ENCODE data around the gene ATAD3A. TPM values are rescaled to one million over a fixed set of nuclear protein-coding genes. Genes with fewer than 3 reads are reported as not detected.
"Not testable (repeated sequence)": the region's sequence is repeated elsewhere in the genome, so short reads cannot be mapped to it uniquely, and the experiment has no call there.

ATAD3A gene
- total RNA-seq, 1 donor from 2014 or later = 6.8 TPM

DNA sequence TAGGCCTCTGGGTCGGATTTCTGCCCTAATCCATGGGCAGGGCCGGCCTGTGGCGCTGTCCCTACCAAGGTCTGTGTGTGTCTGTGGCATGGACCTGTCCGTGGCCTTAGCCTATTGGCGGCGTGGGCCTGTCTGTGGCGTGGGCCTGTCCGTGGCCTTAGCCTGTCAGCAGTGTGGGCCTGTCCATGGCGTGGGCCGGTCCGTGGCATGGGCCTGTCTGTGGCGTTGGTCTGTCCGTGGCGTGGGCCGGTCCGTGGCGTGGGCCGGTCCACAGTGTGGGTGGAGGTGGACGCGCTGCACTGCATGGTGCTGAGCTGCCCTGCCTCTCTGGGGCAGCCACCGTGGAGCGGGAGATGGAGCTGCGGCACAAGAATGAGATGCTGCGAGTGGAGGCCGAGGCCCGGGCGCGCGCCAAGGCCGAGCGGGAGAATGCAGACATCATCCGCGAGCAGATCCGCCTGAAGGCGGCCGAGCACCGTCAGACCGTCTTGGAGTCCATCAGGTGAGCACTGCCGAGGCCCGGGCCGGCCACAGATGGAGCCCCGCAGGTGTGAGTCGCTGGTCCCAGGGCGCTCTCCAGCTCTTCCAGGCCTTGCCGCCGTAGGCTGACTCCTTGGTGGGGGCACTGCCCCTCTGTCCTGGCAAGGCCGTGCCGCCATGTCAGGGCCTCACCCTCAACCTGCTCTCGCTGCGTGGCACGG lies 8.0 kb downstream of the ATAD3A start:
- not testable (repeated sequence) for H3K9me3 ChIP-seq (ENCODE audit: control insufficient read depth in 3 of 3, low read length in 3 of 3); H3K27me3 ChIP-seq (ENCODE audit: control insufficient read depth in 3 of 3, insufficient read depth in 3 of 3, low read length in 3 of 3); H3K4me1 ChIP-seq (ENCODE audit: control insufficient read depth in 3 of 3, insufficient read depth in 3 of 3, low read length in 3 of 3); H3K27ac ChIP-seq (ENCODE audit: low read depth, low read length); H3K4me3 ChIP-seq (ENCODE audit: low read length in 3 of 3); H3K9ac ChIP-seq (ENCODE audit: low read depth in 1 of 3, low read length in 3 of 3)
- peaks cover 16 to 20% (median 20%) of the 10 kb centered on the region in 3 donors for H3K36me3 ChIP-seq (ENCODE audit: control insufficient read depth in 3 of 3, insufficient read depth in 3 of 3, low read length in 3 of 3)

DNA sequence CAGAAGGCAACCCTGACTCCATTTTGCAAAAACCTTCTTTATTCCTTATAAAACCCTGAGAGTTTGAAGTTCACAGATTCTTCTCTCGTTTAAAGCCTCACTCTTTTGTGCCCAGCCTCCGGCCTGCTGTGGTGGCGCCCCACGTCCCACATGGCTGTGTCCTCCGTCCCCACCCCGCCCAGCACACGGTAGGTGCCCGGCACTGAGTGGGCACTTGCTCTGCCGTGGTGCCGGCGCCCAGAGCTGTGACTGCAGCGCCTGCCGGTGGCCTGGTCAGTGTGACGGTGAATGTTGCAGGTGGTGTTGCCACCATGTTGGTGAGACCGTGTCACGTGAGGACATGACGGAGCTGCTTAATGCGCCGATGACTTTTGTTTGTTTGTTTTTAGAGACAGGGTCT lies 9.4 kb downstream of the ATAD3A start:
- Histone ChIP-seq H3K36me3 (ENCODE audit: control insufficient read depth in 3 of 3, insufficient read depth in 3 of 3, low read length in 3 of 3) (peaks cover 18 to 22% (median 20%) of the 10 kb centered on the region in 3 donors), H3K9me3 (ENCODE audit: control insufficient read depth in 3 of 3, low read length in 3 of 3) (no peaks in the 10 kb centered on the region), H3K4me1 (ENCODE audit: control insufficient read depth in 3 of 3, insufficient read depth in 3 of 3, low read length in 3 of 3) (no peaks in the 10 kb centered on the region), H3K27ac (ENCODE audit: low read depth, low read length) (no peak overlapping the region), H3K9ac (ENCODE audit: low read depth in 1 of 3, low read length in 3 of 3) (no peak overlapping the region), H3K27me3 (ENCODE audit: control insufficient read depth in 3 of 3, insufficient read depth in 3 of 3, low read length in 3 of 3) (no peaks in the 10 kb centered on the region), H3K4me3 (ENCODE audit: low read length in 3 of 3) (no peak overlapping the region)

DNA sequence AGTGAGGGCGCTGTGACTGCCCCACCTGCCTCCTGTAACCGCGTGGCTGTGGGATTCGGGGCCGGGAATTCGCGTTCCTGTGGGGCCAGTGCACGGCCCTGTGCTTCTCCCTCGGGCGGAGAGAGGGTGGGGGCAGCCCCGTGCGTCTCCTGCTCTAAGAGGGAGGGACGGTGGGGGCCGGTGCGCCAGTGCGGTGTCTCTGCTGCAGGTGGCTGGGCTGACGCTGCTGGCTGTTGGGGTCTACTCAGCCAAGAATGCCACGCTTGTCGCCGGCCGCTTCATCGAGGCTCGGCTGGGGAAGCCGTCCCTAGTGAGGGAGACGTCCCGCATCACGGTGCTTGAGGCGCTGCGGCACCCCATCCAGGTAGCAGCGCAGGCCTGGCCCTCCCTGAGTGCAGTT lies 10.6 kb downstream of the ATAD3A start:
- not testable (repeated sequence) for H3K27ac ChIP-seq (ENCODE audit: low read depth, low read length); H3K27me3 ChIP-seq (ENCODE audit: control insufficient read depth in 3 of 3, insufficient read depth in 3 of 3, low read length in 3 of 3); H3K9ac ChIP-seq (ENCODE audit: low read depth in 1 of 3, low read length in 3 of 3); H3K9me3 ChIP-seq (ENCODE audit: control insufficient read depth in 3 of 3, low read length in 3 of 3); H3K4me1 ChIP-seq (ENCODE audit: control insufficient read depth in 3 of 3, insufficient read depth in 3 of 3, low read length in 3 of 3); H3K4me3 ChIP-seq (ENCODE audit: low read length in 3 of 3)
- peaks cover 19 to 22% (median 20%) of the 10 kb centered on the region in 3 donors for H3K36me3 ChIP-seq (ENCODE audit: control insufficient read depth in 3 of 3, insufficient read depth in 3 of 3, low read length in 3 of 3)

DNA sequence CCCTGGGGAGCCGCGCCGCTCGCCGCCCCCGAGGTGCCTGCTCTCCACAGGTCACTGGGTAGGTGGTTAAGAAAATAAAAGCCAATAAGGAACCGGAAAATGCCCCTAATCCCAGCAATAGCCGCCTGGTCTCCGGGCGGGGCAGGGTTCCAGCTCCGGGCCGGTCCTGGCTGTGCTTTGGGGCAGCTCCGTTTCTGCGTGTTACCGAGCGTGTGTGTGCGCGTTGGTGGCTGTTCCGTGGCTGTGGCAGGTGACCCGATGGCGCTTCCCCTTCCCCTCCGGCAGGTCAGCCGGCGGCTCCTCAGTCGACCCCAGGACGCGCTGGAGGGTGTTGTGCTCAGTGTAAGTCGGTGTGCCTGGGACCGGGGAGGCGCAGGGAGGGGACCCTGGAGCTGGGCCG lies 11.3 kb downstream of the ATAD3A start:
- not testable (repeated sequence) for H3K27ac ChIP-seq (ENCODE audit: low read depth, low read length); H3K9ac ChIP-seq (ENCODE audit: low read depth in 1 of 3, low read length in 3 of 3); H3K27me3 ChIP-seq (ENCODE audit: control insufficient read depth in 3 of 3, insufficient read depth in 3 of 3, low read length in 3 of 3); H3K4me3 ChIP-seq (ENCODE audit: low read length in 3 of 3); H3K4me1 ChIP-seq (ENCODE audit: control insufficient read depth in 3 of 3, insufficient read depth in 3 of 3, low read length in 3 of 3); H3K9me3 ChIP-seq (ENCODE audit: control insufficient read depth in 3 of 3, low read length in 3 of 3)
- H3K36me3 ChIP-seq (ENCODE audit: control insufficient read depth in 3 of 3, insufficient read depth in 3 of 3, low read length in 3 of 3) = peaks cover 14 to 19% (median 14%) of the 10 kb centered on the region in 3 donors

DNA sequence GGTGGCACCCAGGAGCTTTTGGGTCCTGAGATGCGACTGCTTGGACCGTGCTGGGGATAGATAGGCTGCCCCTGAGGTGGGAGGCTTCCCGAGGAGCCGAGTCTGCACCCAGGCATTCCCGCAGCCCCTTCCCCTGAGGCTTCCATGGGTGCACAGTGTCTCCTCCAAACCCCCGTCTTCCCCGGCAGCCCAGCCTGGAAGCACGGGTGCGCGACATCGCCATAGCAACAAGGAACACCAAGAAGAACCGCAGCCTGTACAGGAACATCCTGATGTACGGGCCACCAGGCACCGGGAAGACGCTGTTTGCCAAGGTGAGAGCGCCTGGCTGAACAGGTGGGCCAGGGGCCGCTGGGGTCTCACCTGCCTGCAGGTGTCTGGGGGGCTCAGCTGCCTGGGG lies 11.7 kb downstream of the ATAD3A start:
- H3K4me1 ChIP-seq (ENCODE audit: control insufficient read depth in 3 of 3, insufficient read depth in 3 of 3, low read length in 3 of 3); H3K4me3 ChIP-seq (ENCODE audit: low read length in 3 of 3); H3K27me3 ChIP-seq (ENCODE audit: control insufficient read depth in 3 of 3, insufficient read depth in 3 of 3, low read length in 3 of 3); H3K27ac ChIP-seq (ENCODE audit: low read depth, low read length); H3K9ac ChIP-seq (ENCODE audit: low read depth in 1 of 3, low read length in 3 of 3); H3K9me3 ChIP-seq (ENCODE audit: control insufficient read depth in 3 of 3, low read length in 3 of 3): not testable (repeated sequence)
- H3K36me3 ChIP-seq (ENCODE audit: control insufficient read depth in 3 of 3, insufficient read depth in 3 of 3, low read length in 3 of 3) = peaks cover 12 to 17% (median 13%) of the 10 kb centered on the region in 3 donors

DNA sequence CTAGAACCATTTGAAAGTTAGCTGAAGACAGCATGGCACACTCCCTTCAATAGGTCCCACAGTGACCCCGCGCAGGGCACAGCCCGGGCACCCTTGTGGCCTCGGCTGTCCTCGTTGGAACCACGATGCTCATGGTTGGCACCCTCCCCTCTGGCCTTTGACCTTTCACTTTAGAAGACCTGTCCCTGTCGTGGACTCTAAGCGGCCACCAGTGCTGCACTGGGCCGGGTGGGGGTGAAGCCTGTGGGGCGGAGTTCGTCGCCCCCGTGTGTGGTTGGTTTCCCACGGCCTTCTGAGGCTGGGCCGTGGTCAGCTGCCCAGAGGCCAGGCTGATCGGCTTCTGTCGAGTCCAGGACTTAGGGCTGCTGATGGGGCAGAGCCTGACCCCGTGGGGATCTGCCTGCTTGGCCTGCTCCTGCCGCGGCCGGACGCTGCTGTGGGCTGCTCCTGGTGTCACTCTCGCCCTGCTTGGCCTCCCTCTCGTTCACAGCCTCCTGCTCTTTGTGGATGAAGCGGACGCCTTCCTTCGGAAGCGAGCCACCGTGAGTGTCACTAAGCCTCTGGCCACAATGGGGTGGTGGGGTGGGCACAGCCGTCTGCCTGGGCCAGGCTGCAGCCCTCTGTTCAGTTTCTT lies 12.9 kb downstream of the ATAD3A start:
- not testable (repeated sequence) for H3K9me3 ChIP-seq (ENCODE audit: control insufficient read depth in 3 of 3, low read length in 3 of 3); H3K27ac ChIP-seq (ENCODE audit: low read depth, low read length); H3K27me3 ChIP-seq (ENCODE audit: control insufficient read depth in 3 of 3, insufficient read depth in 3 of 3, low read length in 3 of 3); H3K9ac ChIP-seq (ENCODE audit: low read depth in 1 of 3, low read length in 3 of 3); H3K4me3 ChIP-seq (ENCODE audit: low read length in 3 of 3); H3K4me1 ChIP-seq (ENCODE audit: control insufficient read depth in 3 of 3, insufficient read depth in 3 of 3, low read length in 3 of 3)
- peaks cover 16 to 23% (median 17%) of the 10 kb centered on the region in 3 donors for H3K36me3 ChIP-seq (ENCODE audit: control insufficient read depth in 3 of 3, insufficient read depth in 3 of 3, low read length in 3 of 3)

DNA sequence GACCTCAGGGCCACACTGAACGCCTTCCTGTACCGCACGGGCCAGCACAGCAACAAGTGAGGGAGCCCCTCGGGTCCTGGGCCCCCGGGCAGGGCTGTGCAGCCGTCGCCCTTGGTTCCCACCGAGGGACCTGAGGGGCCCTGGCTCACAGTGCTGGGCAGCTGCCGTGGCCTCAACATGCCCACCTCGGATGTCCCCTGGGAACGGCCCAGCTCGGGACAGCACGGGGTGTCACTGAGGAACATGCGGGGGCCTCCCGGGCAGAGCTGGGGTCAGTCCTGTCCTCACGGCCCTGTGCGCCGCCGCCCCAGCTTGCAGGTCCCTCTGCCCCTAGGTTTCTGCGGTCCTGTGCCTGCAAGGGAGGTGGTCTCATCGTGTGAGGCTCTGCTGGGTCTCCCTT lies 14.5 kb downstream of the ATAD3A start:
- H3K27ac ChIP-seq (ENCODE audit: low read depth, low read length); H3K4me3 ChIP-seq (ENCODE audit: low read length in 3 of 3); H3K9ac ChIP-seq (ENCODE audit: low read depth in 1 of 3, low read length in 3 of 3); H3K9me3 ChIP-seq (ENCODE audit: control insufficient read depth in 3 of 3, low read length in 3 of 3); H3K4me1 ChIP-seq (ENCODE audit: control insufficient read depth in 3 of 3, insufficient read depth in 3 of 3, low read length in 3 of 3); H3K27me3 ChIP-seq (ENCODE audit: control insufficient read depth in 3 of 3, insufficient read depth in 3 of 3, low read length in 3 of 3): not testable (repeated sequence)
- H3K36me3 ChIP-seq (ENCODE audit: control insufficient read depth in 3 of 3, insufficient read depth in 3 of 3, low read length in 3 of 3) = peaks cover 12 to 14% (median 12%) of the 10 kb centered on the region in 3 donors

DNA sequence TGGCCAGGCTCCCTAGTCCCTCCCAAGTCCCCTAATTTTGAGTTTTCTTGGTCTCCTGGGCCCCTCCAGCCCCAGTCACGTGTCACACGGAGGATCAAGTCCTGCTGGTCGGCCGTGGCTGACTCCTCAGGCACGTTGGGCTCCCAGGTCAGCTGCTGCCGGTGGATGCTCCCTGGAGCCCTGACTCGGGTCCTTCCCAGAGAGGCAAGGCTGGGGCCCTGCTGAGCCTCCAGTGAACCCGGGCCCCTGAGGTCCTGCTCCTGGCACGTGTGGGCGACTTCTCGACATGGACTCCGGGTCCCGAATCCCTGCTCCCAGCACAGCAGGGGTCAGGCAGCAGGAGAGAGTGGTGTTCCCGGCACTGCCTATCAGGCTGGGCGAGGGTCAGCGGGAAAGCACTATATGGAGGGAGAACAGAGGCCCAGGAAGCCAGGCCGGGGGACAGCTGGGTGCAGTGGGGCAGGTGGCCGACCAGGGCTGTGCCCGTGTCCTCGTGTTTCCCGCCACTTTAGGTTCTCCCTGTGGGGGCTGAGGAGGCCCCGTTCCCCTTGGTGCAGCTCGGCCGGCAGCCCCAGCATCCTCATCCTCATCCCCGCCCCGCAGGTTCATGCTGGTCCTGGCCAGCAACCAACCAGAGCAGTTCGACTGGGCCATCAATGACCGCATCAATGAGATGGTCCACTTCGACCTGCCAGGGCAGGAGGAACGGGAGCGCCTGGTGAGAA lies 15.3 kb downstream of the ATAD3A start:
- Histone ChIP-seq H3K27ac (ENCODE audit: low read depth, low read length) (no peak overlapping the region), H3K4me1 (ENCODE audit: control insufficient read depth in 3 of 3, insufficient read depth in 3 of 3, low read length in 3 of 3) (no peaks in the 10 kb centered on the region), H3K9me3 (ENCODE audit: control insufficient read depth in 3 of 3, low read length in 3 of 3) (no peaks in the 10 kb centered on the region), H3K27me3 (ENCODE audit: control insufficient read depth in 3 of 3, insufficient read depth in 3 of 3, low read length in 3 of 3) (no peaks in the 10 kb centered on the region), H3K36me3 (ENCODE audit: control insufficient read depth in 3 of 3, insufficient read depth in 3 of 3, low read length in 3 of 3) (peaks cover 11 to 13% (median 12%) of the 10 kb centered on the region in 3 donors), H3K9ac (ENCODE audit: low read depth in 1 of 3, low read length in 3 of 3) (no peak overlapping the region), H3K4me3 (ENCODE audit: low read length in 3 of 3) (no peak overlapping the region)

DNA sequence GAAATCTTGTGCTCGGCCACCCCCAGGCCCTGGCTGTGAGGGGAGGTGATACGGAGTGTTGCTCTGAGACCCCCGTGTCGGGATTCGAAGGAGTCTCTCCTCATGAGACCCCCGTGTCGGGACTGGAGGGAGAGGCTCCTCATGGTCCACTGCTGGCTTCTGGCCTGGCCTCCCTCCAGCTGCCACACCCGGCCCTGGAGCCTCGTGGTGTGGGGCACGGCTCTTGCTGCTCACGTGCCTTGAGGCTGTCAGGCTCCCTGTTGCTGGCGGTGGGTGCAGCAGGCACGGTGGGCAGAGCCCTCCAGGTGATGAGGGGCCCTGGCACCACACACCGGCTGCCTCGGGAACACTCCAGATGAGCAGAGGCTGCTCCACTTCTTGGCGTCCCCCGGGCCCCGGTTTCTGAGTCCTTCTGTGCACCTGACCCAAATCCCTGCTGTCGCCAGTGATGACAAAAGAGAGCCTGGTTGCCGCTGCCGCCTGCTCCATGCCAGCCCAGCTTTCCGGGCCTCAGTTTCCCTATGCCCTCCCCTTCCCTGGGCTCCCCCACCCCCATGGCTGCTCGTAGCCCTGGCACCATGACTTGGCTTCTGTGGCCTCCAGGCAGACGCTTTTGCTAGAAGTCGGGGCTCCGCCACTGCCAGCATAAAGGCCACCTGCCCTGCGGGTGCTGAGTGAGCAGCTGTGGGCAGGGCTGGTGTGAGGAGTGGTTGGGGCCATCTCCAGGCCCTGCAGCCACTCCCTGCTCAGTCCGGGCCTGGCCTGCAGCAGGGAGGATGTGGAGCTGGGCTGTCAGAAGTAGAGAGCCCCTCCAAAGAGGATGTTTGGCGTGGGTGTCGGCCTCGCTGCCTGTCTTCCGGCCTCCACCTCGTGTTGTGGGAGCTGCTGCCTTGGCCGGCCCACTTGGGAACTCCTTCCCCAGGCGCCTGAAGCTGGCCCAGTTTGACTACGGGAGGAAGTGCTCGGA lies 16.6 kb downstream of the ATAD3A start:
- H3K27ac ChIP-seq (ENCODE audit: low read depth, low read length) = no peak overlapping the region
- no peaks in the 10 kb centered on the region for H3K27me3 ChIP-seq (ENCODE audit: control insufficient read depth in 3 of 3, insufficient read depth in 3 of 3, low read length in 3 of 3)
- peaks cover 7 to 12% (median 8%) of the 10 kb centered on the region in 3 donors for H3K36me3 ChIP-seq (ENCODE audit: control insufficient read depth in 3 of 3, insufficient read depth in 3 of 3, low read length in 3 of 3)
- H3K9ac ChIP-seq (ENCODE audit: low read depth in 1 of 3, low read length in 3 of 3) = no peak overlapping the region
- H3K9me3 ChIP-seq (ENCODE audit: control insufficient read depth in 3 of 3, low read length in 3 of 3) = no peaks in the 10 kb centered on the region
- H3K4me1 ChIP-seq (ENCODE audit: control insufficient read depth in 3 of 3, insufficient read depth in 3 of 3, low read length in 3 of 3) = peaks cover 4 to 6% (median 6%) of the 10 kb centered on the region in 3 donors
- no peak overlapping the region for H3K4me3 ChIP-seq (ENCODE audit: low read length in 3 of 3)
